H9 (cell line): ENCODE measurements around the gene FRY. TPM values are rescaled to one million over a fixed set of nuclear protein-coding genes. Genes with fewer than 3 reads are reported as not detected.

ENCODE experiments used
- DNase-seq: peaks from one replicate; pipeline ENCODE4 v3.0.0-alpha.2; 2017
- H2AFZ ChIP-seq: one replicate; pipeline ENCODE4 v1.6.1; 2013; ENCODE audit warnings: mild to moderate bottlenecking, low read length, control low read depth, moderate library complexity
- H2AK5ac ChIP-seq: 2 replicates; pipeline ENCODE4 v1.6.1; 2013; ENCODE audit warnings: low read length, control low read depth, mixed read lengths; ENCODE audit not compliant: insufficient read length
- H2BK120ac ChIP-seq: one replicate; pipeline ENCODE4 v1.6.1; 2013; ENCODE audit warnings: low read depth, mild to moderate bottlenecking, low read length, control low read depth, inconsistent platforms; ENCODE audit not compliant: poor library complexity, severe bottlenecking
- H2BK12ac ChIP-seq: 2 replicates; pipeline ENCODE4 v1.6.1; 2013; ENCODE audit warnings: low read length, control low read depth, mixed read lengths, low read depth; ENCODE audit not compliant: insufficient read length
- H2BK15ac ChIP-seq: 2 replicates; pipeline ENCODE4 v1.6.1; 2013; ENCODE audit warnings: low read depth, low read length, control low read depth
- H2BK20ac ChIP-seq: one replicate; pipeline ENCODE4 v1.6.1; 2013; ENCODE audit warnings: low read depth, mild to moderate bottlenecking, low read length, control low read depth, inconsistent platforms; ENCODE audit not compliant: poor library complexity, severe bottlenecking
- H2BK5ac ChIP-seq: 2 replicates; pipeline ENCODE4 v1.6.1; 2013; ENCODE audit warnings: low read length, control low read depth, mixed read lengths; ENCODE audit not compliant: insufficient read length
- H3K14ac ChIP-seq: 2 replicates; pipeline ENCODE4 v1.6.1; 2013; ENCODE audit warnings: low read length, control low read depth; ENCODE audit not compliant: insufficient read depth
- H3K18ac ChIP-seq: 2 replicates; pipeline ENCODE4 v1.6.1; 2013; ENCODE audit warnings: low read depth, mild to moderate bottlenecking, mixed read lengths, low read length, control low read depth; ENCODE audit not compliant: insufficient read length
- H3K23ac ChIP-seq: 2 replicates; pipeline ENCODE4 v1.6.1; 2013; ENCODE audit warnings: low read length, control low read depth, mixed read lengths, low read depth; ENCODE audit not compliant: insufficient read length
- H3K23me2 ChIP-seq: 2 replicates; pipeline ENCODE4 v1.6.1; 2013; ENCODE audit warnings: low read depth, mild to moderate bottlenecking, mixed read lengths, low read length, control low read depth; ENCODE audit not compliant: insufficient read length, poor library complexity, severe bottlenecking
- H3K27ac ChIP-seq: 2 replicates; pipeline ENCODE4 v1.5.1; 2013; ENCODE audit warnings: low read length, control low read depth, mixed read lengths, low read depth; ENCODE audit not compliant: insufficient read length
- H3K27me3 ChIP-seq: 2 replicates; pipeline ENCODE4 v1.6.1; 2013; ENCODE audit warnings: low read length, control low read depth, inconsistent platforms; ENCODE audit not compliant: insufficient read depth
- H3K4ac ChIP-seq: 2 replicates; pipeline ENCODE4 v1.6.1; 2013; ENCODE audit warnings: low read depth, mild to moderate bottlenecking, control low read depth, inconsistent platforms, low read length, moderate library complexity
- H3K4me1 ChIP-seq: 2 replicates; pipeline ENCODE4 v1.6.1; 2013; ENCODE audit warnings: low read length, control low read depth, inconsistent platforms; ENCODE audit not compliant: insufficient read depth
- H3K4me2 ChIP-seq: 2 replicates; pipeline ENCODE4 v1.6.1; 2013; ENCODE audit warnings: low read length, control low read depth, mixed read lengths; ENCODE audit not compliant: insufficient read length, insufficient read depth
- H3K56ac ChIP-seq: 2 replicates; pipeline ENCODE4 v1.6.1; 2013; ENCODE audit warnings: low read depth, mild to moderate bottlenecking, mixed read lengths, low read length, control low read depth; ENCODE audit not compliant: insufficient read length
- H3K79me1 ChIP-seq: 2 replicates; pipeline ENCODE4 v1.6.1; 2013; ENCODE audit warnings: low read depth, mild to moderate bottlenecking, moderate library complexity, low read length, control low read depth, inconsistent platforms; ENCODE audit not compliant: insufficient read depth, poor library complexity, severe bottlenecking
- H3K79me2 ChIP-seq: 2 replicates; pipeline ENCODE4 v1.6.1; 2013; ENCODE audit warnings: low read length, control low read depth, inconsistent platforms; ENCODE audit not compliant: insufficient read depth
- H3K9ac ChIP-seq: 2 replicates; pipeline ENCODE4 v1.6.1; 2013; ENCODE audit warnings: low read length, control low read depth, mixed read lengths; ENCODE audit not compliant: insufficient read length; ENCODE audit errors: extremely low read depth
- H3K9me3 ChIP-seq: one replicate; pipeline ENCODE4 v1.6.1; 2013; ENCODE audit warnings: low read depth, low read length, inconsistent platforms; ENCODE audit not compliant: control insufficient read depth
- H3T11ph ChIP-seq: one replicate; pipeline ENCODE4 v1.6.1; 2013; ENCODE audit warnings: mild to moderate bottlenecking, low read length, control low read depth, inconsistent platforms
- H4K20me1 ChIP-seq: one replicate; pipeline ENCODE4 v1.6.1; 2013; ENCODE audit not compliant: control insufficient read depth, insufficient read length, insufficient read depth
- H4K5ac ChIP-seq: 2 replicates; pipeline ENCODE4 v1.6.1; 2013; ENCODE audit warnings: low read depth, mild to moderate bottlenecking, mixed read lengths, low read length, control low read depth; ENCODE audit not compliant: insufficient read length
- H4K8ac ChIP-seq: replicated peaks from 2 replicates; pipeline ENCODE4 v1.6.1; 2013; ENCODE audit warnings: low read length, control low read depth, mixed read lengths, low read depth; ENCODE audit not compliant: insufficient read length
- H4K91ac ChIP-seq: 2 replicates; pipeline ENCODE4 v1.6.1; 2013; ENCODE audit warnings: low read depth, mild to moderate bottlenecking, moderate library complexity, mixed read lengths, low read length, control low read depth; ENCODE audit not compliant: insufficient read length
- H3K27ac Mint-ChIP-seq, 3 experiments: 2 replicates in 2 of 3; 3 replicates in 1 of 3; pipeline ENCODE4 v1.8.0; 2020 to 2021; ENCODE audit warnings: mixed read lengths in 3 of 3, mild to moderate bottlenecking in 1 of 3, moderate library complexity in 1 of 3
- H3K27me3 Mint-ChIP-seq: 2 replicates; pipeline ENCODE4 v1.8.0; 2021; ENCODE audit warnings: low read depth, mild to moderate bottlenecking, moderate library complexity, mixed read lengths
- H3K36me3 Mint-ChIP-seq, 3 experiments: 2 replicates in 2 of 3; 3 replicates in 1 of 3; pipeline ENCODE4 v1.8.0; 2020 to 2021; ENCODE audit warnings: low read depth in 3 of 3, mixed read lengths in 3 of 3; ENCODE audit not compliant: insufficient read depth in 1 of 3
- H3K4me1 Mint-ChIP-seq, 2 experiments: 2 replicates each; pipeline ENCODE4 v1.8.0; 2020; ENCODE audit warnings: mixed read lengths in 2 of 2
- H3K4me3 Mint-ChIP-seq, 2 experiments: 2 replicates in 1 of 2; 3 replicates in 1 of 2; pipeline ENCODE4 v1.8.0; 2020 to 2021; ENCODE audit warnings: mild to moderate bottlenecking in 2 of 2, mixed read lengths in 2 of 2, moderate library complexity in 1 of 2
- H3K9me3 Mint-ChIP-seq, 2 experiments: 2 replicates in 1 of 2; 3 replicates in 1 of 2; pipeline ENCODE4 v1.8.0; 2020; ENCODE audit warnings: mild to moderate bottlenecking in 2 of 2, mixed read lengths in 2 of 2, moderate library complexity in 1 of 2
- WGBS: extraction: QIAGEN DNeasy Blood & Tissue Kit; methylation state at CpG from one replicate; pipeline ENCODE4 v1.1.7; 2013; ENCODE audit warnings: missing lambda C conversion rate, low lambda C conversion rate, mixed read lengths; ENCODE audit not compliant: insufficient read length; ENCODE audit errors: extremely low coverage; 5-methylcytosine and 5-hydroxymethylcytosine counted together
- total RNA-seq: library from RNA; stranded (reverse); gene quantifications from 2 replicates; pipeline ENCODE4 v1.2.1, GENCODE V29; 2021
- TF ChIP-seq, protein P1 (sequence below): fragments of 200-600 bp; sonication (generic); conservative IDR thresholded peaks from 3 replicates; pipeline ENCODE4 v1.8.0; 2021; ENCODE audit warnings: antibody characterized with exemption, mild to moderate bottlenecking

The FRY gene
- total RNA-seq, 1 experiment from 2014 or later, result 5.2 TPM

- no peak overlapping the region for H3K4me2 ChIP-seq
- H3K27me3 Mint-ChIP-seq, result no peaks in the 10 kb centered on the region
- no peak overlapping the region for H4K91ac ChIP-seq
- H2BK120ac ChIP-seq, result no peak overlapping the region
- H3K4ac ChIP-seq, result no peak overlapping the region
- H4K8ac ChIP-seq, result no peak overlapping the region
- peaks cover 5 to 15% of the 10 kb centered on the region in 2 experiments; a peak in 3 of 4 replicates for H3K4me1 Mint-ChIP-seq
- no peak for DNase-seq
- H3K27ac ChIP-seq, result no peak overlapping the region
- H3K23me2 ChIP-seq, result no peaks in the 10 kb centered on the region
- no peaks in the 10 kb centered on the region for H3K79me1 ChIP-seq
- no CpG with 5 or more reads among the region's 4 CpGs for WGBS
- no peak overlapping the region for H2AK5ac ChIP-seq
- no peak overlapping the region for H2BK12ac ChIP-seq
- H3K36me3 Mint-ChIP-seq, result peaks cover 0 to 5% (median 0%) of the 10 kb centered on the region in 3 experiments; a peak in 2 of 7 replicates
- H3K9me3 ChIP-seq, result no peaks in the 10 kb centered on the region
- H3K27ac Mint-ChIP-seq, result no peak overlapping the region
- H4K20me1 ChIP-seq, result no peaks in the 10 kb centered on the region
- H3K79me2 ChIP-seq, result no peaks in the 10 kb centered on the region
- no peak overlapping the region for H3K18ac ChIP-seq
- H3K4me1 ChIP-seq, result no peaks in the 10 kb centered on the region
- H2BK15ac ChIP-seq, result no peak overlapping the region
- H2BK20ac ChIP-seq, result no peak overlapping the region
- no peak overlapping the region for H3K23ac ChIP-seq
- no peaks in the 10 kb centered on the region; a peak in 1 of 5 replicates for H3K9me3 Mint-ChIP-seq
- H3T11ph ChIP-seq, result no peak overlapping the region
- H3K27me3 ChIP-seq, result no peaks in the 10 kb centered on the region
- H2AFZ ChIP-seq, result no peak overlapping the region
- TF ChIP-seq, protein P1, sequence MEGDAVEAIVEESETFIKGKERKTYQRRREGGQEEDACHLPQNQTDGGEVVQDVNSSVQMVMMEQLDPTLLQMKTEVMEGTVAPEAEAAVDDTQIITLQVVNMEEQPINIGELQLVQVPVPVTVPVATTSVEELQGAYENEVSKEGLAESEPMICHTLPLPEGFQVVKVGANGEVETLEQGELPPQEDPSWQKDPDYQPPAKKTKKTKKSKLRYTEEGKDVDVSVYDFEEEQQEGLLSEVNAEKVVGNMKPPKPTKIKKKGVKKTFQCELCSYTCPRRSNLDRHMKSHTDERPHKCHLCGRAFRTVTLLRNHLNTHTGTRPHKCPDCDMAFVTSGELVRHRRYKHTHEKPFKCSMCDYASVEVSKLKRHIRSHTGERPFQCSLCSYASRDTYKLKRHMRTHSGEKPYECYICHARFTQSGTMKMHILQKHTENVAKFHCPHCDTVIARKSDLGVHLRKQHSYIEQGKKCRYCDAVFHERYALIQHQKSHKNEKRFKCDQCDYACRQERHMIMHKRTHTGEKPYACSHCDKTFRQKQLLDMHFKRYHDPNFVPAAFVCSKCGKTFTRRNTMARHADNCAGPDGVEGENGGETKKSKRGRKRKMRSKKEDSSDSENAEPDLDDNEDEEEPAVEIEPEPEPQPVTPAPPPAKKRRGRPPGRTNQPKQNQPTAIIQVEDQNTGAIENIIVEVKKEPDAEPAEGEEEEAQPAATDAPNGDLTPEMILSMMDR, result no peak
- no peak overlapping the region for H3K4me3 Mint-ChIP-seq
- no peak overlapping the region for H3K9ac ChIP-seq
- no peak overlapping the region for H4K5ac ChIP-seq
- no peak overlapping the region for H2BK5ac ChIP-seq
- no peak overlapping the region for H3K14ac ChIP-seq
- H3K56ac ChIP-seq, result no peak overlapping the region
Observed at GRCh38 chr13:32086791-32087441, 55.3 kb downstream of the FRY start.
